NT2/D1 (cell line): ENCODE results near the gene ERI3.

Experiments used
- DNase-seq: peaks from one replicate; pipeline ENCODE4 v3.0.0-alpha.2; 2011; ENCODE audit warnings: low read depth, low spot score
- H3K27me3 ChIP-seq: 2 replicates; pipeline ENCODE4 v1.6.0; 2011; ENCODE audit warnings: mild to moderate bottlenecking; ENCODE audit not compliant: insufficient read length, insufficient read depth
- H3K36me3 ChIP-seq: 2 replicates; pipeline ENCODE4 v1.6.1; 2011; ENCODE audit warnings: mild to moderate bottlenecking, low read length, mixed read lengths; ENCODE audit not compliant: insufficient read depth, insufficient read length
- H3K4me1 ChIP-seq: 2 replicates; pipeline ENCODE4 v1.5.1; 2011; ENCODE audit not compliant: insufficient read depth, insufficient read length
- H3K4me3 ChIP-seq: 2 replicates; pipeline ENCODE4 v1.5.1; 2011; ENCODE audit warnings: low read depth; ENCODE audit not compliant: insufficient read length
- H3K9ac ChIP-seq: 2 replicates; pipeline ENCODE4 v1.6.0; 2011; ENCODE audit warnings: low read depth; ENCODE audit not compliant: insufficient read length
- H3K9me3 ChIP-seq: 2 replicates; pipeline ENCODE4 v1.5.1; 2011; ENCODE audit warnings: mild to moderate bottlenecking, low read length; ENCODE audit not compliant: insufficient read depth
- SUZ12 ChIP-seq: IDR thresholded peaks from 2 replicates; pipeline ENCODE4 v1.6.1; 2011; ENCODE audit not compliant: insufficient read length, insufficient read depth; ENCODE audit errors: extremely low read depth
- YY1 ChIP-seq: IDR thresholded peaks from 2 replicates; pipeline ENCODE4 v1.6.1; 2011; ENCODE audit not compliant: insufficient read length, insufficient read depth
- ZNF274 ChIP-seq: IDR thresholded peaks from 2 replicates; pipeline ENCODE4 v1.6.1; 2011; ENCODE audit warnings: mild to moderate bottlenecking, low read depth, low read length

ERI3 gene

GRCh38 chr1:44292651-44293050 lies 62.4 kb downstream of the ERI3 start:
- H3K36me3 ChIP-seq = peaks cover 95% of the 10 kb centered on the region
- TF ChIP-seq ZNF274 (no peak), SUZ12 (no peak), YY1 (no peak)
- no peaks in the 10 kb centered on the region for H3K9me3 ChIP-seq
- H3K4me3 ChIP-seq = no peak overlapping the region
- DNase-seq = no peak
- H3K4me1 ChIP-seq = no peaks in the 10 kb centered on the region
- no peak overlapping the region for H3K9ac ChIP-seq
- H3K27me3 ChIP-seq = no peaks in the 10 kb centered on the region

- H3K36me3 ChIP-seq = peaks cover 95% of the 10 kb centered on the region
- H3K4me1 ChIP-seq = no peaks in the 10 kb centered on the region
- H3K9me3 ChIP-seq = no peaks in the 10 kb centered on the region
- H3K4me3 ChIP-seq = no peak overlapping the region
- H3K9ac ChIP-seq = no peak overlapping the region
- no peak for TF ChIP-seq YY1
- TF ChIP-seq SUZ12 = no peak
- TF ChIP-seq ZNF274 = no peak
- H3K27me3 ChIP-seq = no peaks in the 10 kb centered on the region
- no peak for DNase-seq
These were observed 64.6 kb downstream of the ERI3 start for GRCh38 chr1:44290250-44291094.

DNA sequence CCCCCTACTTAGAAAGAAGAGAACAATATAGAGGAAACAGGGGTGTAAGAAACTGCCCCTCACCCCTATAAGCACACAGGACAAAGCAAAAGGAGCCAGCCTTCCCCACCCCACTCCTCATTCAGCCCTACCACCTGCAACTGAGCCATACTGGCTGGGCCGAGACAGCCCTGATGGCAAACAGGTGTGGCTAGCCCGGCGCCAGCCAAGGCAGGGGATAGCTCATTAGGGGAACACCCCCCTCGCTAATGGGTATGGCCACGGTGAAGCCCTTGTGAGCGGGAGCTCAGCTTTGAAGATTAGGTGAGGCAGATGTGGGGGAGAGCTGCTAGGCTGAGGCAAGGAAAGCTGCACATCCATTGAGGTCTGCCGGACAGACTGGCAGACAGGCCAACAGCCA lies 65.5 kb downstream of the ERI3 start:
- peaks cover 96% of the 10 kb centered on the region for H3K36me3 ChIP-seq

GRCh38 chr1:44288883-44289282 lies 66.2 kb downstream of the ERI3 start:
- TF ChIP-seq ZNF274 (no peak), SUZ12 (no peak), YY1 (no peak)
- Histone ChIP-seq H3K4me1 (no peaks in the 10 kb centered on the region), H3K27me3 (no peaks in the 10 kb centered on the region), H3K36me3 (peaks cover 96% of the 10 kb centered on the region), H3K9me3 (no peaks in the 10 kb centered on the region), H3K9ac (no peak overlapping the region), H3K4me3 (no peak overlapping the region)
- no peak for DNase-seq

More for the DNA sequence above, 65.5 kb downstream of the ERI3 start:
- TF ChIP-seq ZNF274 = no peak
- no peak for TF ChIP-seq SUZ12
- no peak for TF ChIP-seq YY1
- no peak for DNase-seq
- Histone ChIP-seq H3K4me3 (no peak overlapping the region), H3K4me1 (no peaks in the 10 kb centered on the region), H3K9ac (no peak overlapping the region), H3K9me3 (no peaks in the 10 kb centered on the region), H3K27me3 (no peaks in the 10 kb centered on the region)

- DNase-seq = no peak
- H3K4me3 ChIP-seq = no peak overlapping the region
- H3K4me1 ChIP-seq = peaks cover 9% of the 10 kb centered on the region
- H3K9me3 ChIP-seq = no peaks in the 10 kb centered on the region
- TF ChIP-seq ZNF274 (no peak), YY1 (no peak), SUZ12 (no peak)
- peaks cover 76% of the 10 kb centered on the region for H3K36me3 ChIP-seq
- no peak overlapping the region for H3K9ac ChIP-seq
- no peaks in the 10 kb centered on the region for H3K27me3 ChIP-seq
These were observed 70.9 kb downstream of the ERI3 start for GRCh38 chr1:44284184-44284583.

DNA sequence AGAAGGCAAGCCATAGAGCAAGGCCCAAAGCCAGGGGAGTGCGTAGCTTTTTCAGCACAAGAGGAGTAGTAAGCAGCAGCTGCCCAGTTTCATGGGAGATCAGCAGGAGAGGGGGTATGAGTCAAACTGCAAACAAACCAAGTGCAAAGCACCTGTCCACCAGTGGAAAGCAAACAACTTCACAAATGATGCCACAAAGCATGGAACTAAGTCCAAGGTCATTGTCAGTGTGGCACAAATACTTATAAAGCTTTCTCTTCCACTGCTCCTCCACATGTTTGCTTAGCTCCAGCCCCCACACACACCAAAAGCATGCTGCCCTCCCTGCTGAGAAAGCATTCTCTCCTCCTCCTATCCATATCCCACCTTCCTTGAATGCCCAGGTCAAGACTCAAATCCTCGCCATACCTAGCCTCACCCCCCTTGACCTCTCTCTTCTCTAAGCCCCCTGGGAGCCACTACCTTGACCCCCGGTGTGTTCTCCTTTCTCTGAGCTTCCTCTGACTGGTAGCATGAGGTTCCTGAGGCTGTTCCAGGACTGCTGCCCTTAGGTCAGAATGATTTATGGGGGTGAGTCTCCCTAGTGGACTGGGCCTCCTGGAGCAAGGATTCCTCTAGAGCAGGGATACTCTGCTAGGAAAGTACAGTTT lies 71.4 kb downstream of the ERI3 start:
- DNase-seq = no peak

GRCh38 chr1:44282704-44283426 lies 72.2 kb downstream of the ERI3 start:
- H3K9ac ChIP-seq = no peak overlapping the region

More for the DNA sequence above, 71.4 kb downstream of the ERI3 start:
- Histone ChIP-seq H3K27me3 (no peaks in the 10 kb centered on the region), H3K4me1 (peaks cover 9% of the 10 kb centered on the region), H3K4me3 (no peak overlapping the region), H3K36me3 (peaks cover 71% of the 10 kb centered on the region), H3K9ac (no peak overlapping the region), H3K9me3 (no peaks in the 10 kb centered on the region)
- TF ChIP-seq ZNF274 (no peak), YY1 (no peak), SUZ12 (no peak)

More at GRCh38 chr1:44282704-44283426, 72.2 kb downstream of the ERI3 start:
- DNase-seq = no peak
- TF ChIP-seq YY1 (no peak), ZNF274 (no peak), SUZ12 (no peak)
- Histone ChIP-seq H3K27me3 (no peaks in the 10 kb centered on the region), H3K9me3 (no peaks in the 10 kb centered on the region), H3K4me1 (peaks cover 9% of the 10 kb centered on the region), H3K4me3 (no peak overlapping the region), H3K36me3 (peaks cover 64% of the 10 kb centered on the region)
